ENCODE data around the gene ZNF804A. TPM values are rescaled to one million over a fixed set of nuclear protein-coding genes. Genes with fewer than 3 reads are reported as not detected.

Gene ZNF804A
- total RNA-seq, 6 donors from 2014 or later: 0.46 to 0.89 (median 0.77) TPM; not detected in 1

- Histone ChIP-seq H3K27ac (no peak overlapping the region), H3K27me3 (no peaks in the 10 kb centered on the region), H3K9me3 (peaks cover 8 to 21% (median 11%) of the 10 kb centered on the region in 4 donors), H3K36me3 (no peaks in the 10 kb centered on the region), H3K4me3 (no peak overlapping the region), H3K4me1 (no peaks in the 10 kb centered on the region)
- TF ChIP-seq POLR2AphosphoS5 (IDR thresholded peaks at IDR 0.05) (no peak), EP300 (IDR thresholded peaks at IDR 0.05) (no peak), POLR2A (IDR thresholded peaks at IDR 0.05) (no peak)
- TF ChIP-seq, protein P1, sequence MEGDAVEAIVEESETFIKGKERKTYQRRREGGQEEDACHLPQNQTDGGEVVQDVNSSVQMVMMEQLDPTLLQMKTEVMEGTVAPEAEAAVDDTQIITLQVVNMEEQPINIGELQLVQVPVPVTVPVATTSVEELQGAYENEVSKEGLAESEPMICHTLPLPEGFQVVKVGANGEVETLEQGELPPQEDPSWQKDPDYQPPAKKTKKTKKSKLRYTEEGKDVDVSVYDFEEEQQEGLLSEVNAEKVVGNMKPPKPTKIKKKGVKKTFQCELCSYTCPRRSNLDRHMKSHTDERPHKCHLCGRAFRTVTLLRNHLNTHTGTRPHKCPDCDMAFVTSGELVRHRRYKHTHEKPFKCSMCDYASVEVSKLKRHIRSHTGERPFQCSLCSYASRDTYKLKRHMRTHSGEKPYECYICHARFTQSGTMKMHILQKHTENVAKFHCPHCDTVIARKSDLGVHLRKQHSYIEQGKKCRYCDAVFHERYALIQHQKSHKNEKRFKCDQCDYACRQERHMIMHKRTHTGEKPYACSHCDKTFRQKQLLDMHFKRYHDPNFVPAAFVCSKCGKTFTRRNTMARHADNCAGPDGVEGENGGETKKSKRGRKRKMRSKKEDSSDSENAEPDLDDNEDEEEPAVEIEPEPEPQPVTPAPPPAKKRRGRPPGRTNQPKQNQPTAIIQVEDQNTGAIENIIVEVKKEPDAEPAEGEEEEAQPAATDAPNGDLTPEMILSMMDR (IDR thresholded peaks at IDR 0.05): no peak
- DNase-seq (no peak), ATAC-seq (ENCODE audit: low FRiP score in 2 of 2) (no peak)
Measured at GRCh38 chr2:184859187-184859586, 260.9 kb downstream of the ZNF804A start.

- ATAC-seq (ENCODE audit: low FRiP score in 2 of 2) (peak in 1 of 2 donors; percentile 19), DNase-seq (no peak)
- WGBS, 2 donors: 81 to 89% methylated on average over 1 to 2 of the region's 2 CpGs
- H3K27ac ChIP-seq: no peak overlapping the region
- H3K9me3 ChIP-seq: peaks cover 8 to 21% (median 11%) of the 10 kb centered on the region in 4 donors
- H3K36me3 ChIP-seq: no peaks in the 10 kb centered on the region
- TF ChIP-seq, protein P1 (IDR thresholded peaks at IDR 0.05): no peak
- no peak for TF ChIP-seq POLR2AphosphoS5 (IDR thresholded peaks at IDR 0.05)
- no peaks in the 10 kb centered on the region for H3K4me1 ChIP-seq
- H3K27me3 ChIP-seq: no peaks in the 10 kb centered on the region
- no peak overlapping the region for H3K4me3 ChIP-seq
Measured at GRCh38 chr2:184860744-184861143, 262.4 kb downstream of the ZNF804A start.

GRCh38 chr2:184875212-184875611 lies 276.9 kb downstream of the ZNF804A start:
- no peaks in the 10 kb centered on the region for H3K4me1 ChIP-seq
- H3K27me3 ChIP-seq: no peaks in the 10 kb centered on the region
- H3K4me3 ChIP-seq: no peak overlapping the region
- no peak overlapping the region for H3K27ac ChIP-seq
- DNase-seq: no peak
- H3K36me3 ChIP-seq: no peaks in the 10 kb centered on the region
- no peak for ATAC-seq (ENCODE audit: low FRiP score in 2 of 2)
- no peaks in the 10 kb centered on the region for H3K9me3 ChIP-seq
- TF ChIP-seq, protein P1 (IDR thresholded peaks at IDR 0.05): no peak
- TF ChIP-seq POLR2AphosphoS5 (IDR thresholded peaks at IDR 0.05): no peak
- TF ChIP-seq EP300 (IDR thresholded peaks at IDR 0.05): no peak
- TF ChIP-seq POLR2A (IDR thresholded peaks at IDR 0.05): no peak

GRCh38 chr2:184875911-184876310 lies 277.6 kb downstream of the ZNF804A start:
- H3K4me1 ChIP-seq: no peaks in the 10 kb centered on the region
- no peak overlapping the region for H3K4me3 ChIP-seq
- no peaks in the 10 kb centered on the region for H3K9me3 ChIP-seq
- H3K27me3 ChIP-seq: no peaks in the 10 kb centered on the region
- H3K36me3 ChIP-seq: no peaks in the 10 kb centered on the region
- ATAC-seq (ENCODE audit: low FRiP score in 2 of 2) (no peak), DNase-seq (no peak)
- no peak for TF ChIP-seq POLR2A (IDR thresholded peaks at IDR 0.05)
- TF ChIP-seq, protein P1 (IDR thresholded peaks at IDR 0.05): no peak
- TF ChIP-seq EP300 (IDR thresholded peaks at IDR 0.05): no peak
- no peak for TF ChIP-seq POLR2AphosphoS5 (IDR thresholded peaks at IDR 0.05)
- H3K27ac ChIP-seq: no peak overlapping the region

GRCh38 chr2:184877909-184878308 lies 279.6 kb downstream of the ZNF804A start:
- Histone ChIP-seq H3K4me1 (no peaks in the 10 kb centered on the region), H3K4me3 (no peak overlapping the region), H3K27me3 (no peaks in the 10 kb centered on the region), H3K36me3 (no peaks in the 10 kb centered on the region), H3K9me3 (no peaks in the 10 kb centered on the region), H3K27ac (no peak overlapping the region)
- TF ChIP-seq, protein P1 (IDR thresholded peaks at IDR 0.05): no peak
- TF ChIP-seq POLR2A (IDR thresholded peaks at IDR 0.05) (no peak), EP300 (IDR thresholded peaks at IDR 0.05) (no peak), POLR2AphosphoS5 (IDR thresholded peaks at IDR 0.05) (no peak)
- 89 to 100% methylated on average over 2 of the region's 2 CpGs for WGBS, 2 donors
- DNase-seq (no peak), ATAC-seq (ENCODE audit: low FRiP score in 2 of 2) (no peak)
